H9 (cell line): ENCODE data around the gene LGALS9B. TPM values are rescaled to one million over a fixed set of nuclear protein-coding genes. Genes with fewer than 3 reads are reported as not detected.
"Not testable (repeated sequence)": the region's sequence is repeated elsewhere in the genome, so short reads cannot be mapped to it uniquely, and the experiment has no call there.

Source experiments
- DNase-seq: peaks from one replicate; pipeline ENCODE4 v3.0.0-alpha.2; 2017
- H2AFZ ChIP-seq: one replicate; pipeline ENCODE4 v1.6.1; 2013; ENCODE audit warnings: mild to moderate bottlenecking, low read length, control low read depth, moderate library complexity
- H2AK5ac ChIP-seq: 2 replicates; pipeline ENCODE4 v1.6.1; 2013; ENCODE audit warnings: low read length, control low read depth, mixed read lengths; ENCODE audit not compliant: insufficient read length
- H2BK120ac ChIP-seq: one replicate; pipeline ENCODE4 v1.6.1; 2013; ENCODE audit warnings: low read depth, mild to moderate bottlenecking, low read length, control low read depth, inconsistent platforms; ENCODE audit not compliant: poor library complexity, severe bottlenecking
- H2BK12ac ChIP-seq: 2 replicates; pipeline ENCODE4 v1.6.1; 2013; ENCODE audit warnings: low read length, control low read depth, mixed read lengths, low read depth; ENCODE audit not compliant: insufficient read length
- H2BK15ac ChIP-seq: 2 replicates; pipeline ENCODE4 v1.6.1; 2013; ENCODE audit warnings: low read depth, low read length, control low read depth
- H2BK20ac ChIP-seq: one replicate; pipeline ENCODE4 v1.6.1; 2013; ENCODE audit warnings: low read depth, mild to moderate bottlenecking, low read length, control low read depth, inconsistent platforms; ENCODE audit not compliant: poor library complexity, severe bottlenecking
- H2BK5ac ChIP-seq: 2 replicates; pipeline ENCODE4 v1.6.1; 2013; ENCODE audit warnings: low read length, control low read depth, mixed read lengths; ENCODE audit not compliant: insufficient read length
- H3K14ac ChIP-seq: 2 replicates; pipeline ENCODE4 v1.6.1; 2013; ENCODE audit warnings: low read length, control low read depth; ENCODE audit not compliant: insufficient read depth
- H3K18ac ChIP-seq: 2 replicates; pipeline ENCODE4 v1.6.1; 2013; ENCODE audit warnings: low read depth, mild to moderate bottlenecking, mixed read lengths, low read length, control low read depth; ENCODE audit not compliant: insufficient read length
- H3K23ac ChIP-seq: 2 replicates; pipeline ENCODE4 v1.6.1; 2013; ENCODE audit warnings: low read length, control low read depth, mixed read lengths, low read depth; ENCODE audit not compliant: insufficient read length
- H3K23me2 ChIP-seq: 2 replicates; pipeline ENCODE4 v1.6.1; 2013; ENCODE audit warnings: low read depth, mild to moderate bottlenecking, mixed read lengths, low read length, control low read depth; ENCODE audit not compliant: insufficient read length, poor library complexity, severe bottlenecking
- H3K27ac ChIP-seq: 2 replicates; pipeline ENCODE4 v1.5.1; 2013; ENCODE audit warnings: low read length, control low read depth, mixed read lengths, low read depth; ENCODE audit not compliant: insufficient read length
- H3K27me3 ChIP-seq: 2 replicates; pipeline ENCODE4 v1.6.1; 2013; ENCODE audit warnings: low read length, control low read depth, inconsistent platforms; ENCODE audit not compliant: insufficient read depth
- H3K4ac ChIP-seq: 2 replicates; pipeline ENCODE4 v1.6.1; 2013; ENCODE audit warnings: low read depth, mild to moderate bottlenecking, control low read depth, inconsistent platforms, low read length, moderate library complexity
- H3K4me1 ChIP-seq: 2 replicates; pipeline ENCODE4 v1.6.1; 2013; ENCODE audit warnings: low read length, control low read depth, inconsistent platforms; ENCODE audit not compliant: insufficient read depth
- H3K4me2 ChIP-seq: 2 replicates; pipeline ENCODE4 v1.6.1; 2013; ENCODE audit warnings: low read length, control low read depth, mixed read lengths; ENCODE audit not compliant: insufficient read length, insufficient read depth
- H3K56ac ChIP-seq: 2 replicates; pipeline ENCODE4 v1.6.1; 2013; ENCODE audit warnings: low read depth, mild to moderate bottlenecking, mixed read lengths, low read length, control low read depth; ENCODE audit not compliant: insufficient read length
- H3K79me1 ChIP-seq: 2 replicates; pipeline ENCODE4 v1.6.1; 2013; ENCODE audit warnings: low read depth, mild to moderate bottlenecking, moderate library complexity, low read length, control low read depth, inconsistent platforms; ENCODE audit not compliant: insufficient read depth, poor library complexity, severe bottlenecking
- H3K79me2 ChIP-seq: 2 replicates; pipeline ENCODE4 v1.6.1; 2013; ENCODE audit warnings: low read length, control low read depth, inconsistent platforms; ENCODE audit not compliant: insufficient read depth
- H3K9ac ChIP-seq: 2 replicates; pipeline ENCODE4 v1.6.1; 2013; ENCODE audit warnings: low read length, control low read depth, mixed read lengths; ENCODE audit not compliant: insufficient read length; ENCODE audit errors: extremely low read depth
- H3K9me3 ChIP-seq: one replicate; pipeline ENCODE4 v1.6.1; 2013; ENCODE audit warnings: low read depth, low read length, inconsistent platforms; ENCODE audit not compliant: control insufficient read depth
- H3T11ph ChIP-seq: one replicate; pipeline ENCODE4 v1.6.1; 2013; ENCODE audit warnings: mild to moderate bottlenecking, low read length, control low read depth, inconsistent platforms
- H4K20me1 ChIP-seq: one replicate; pipeline ENCODE4 v1.6.1; 2013; ENCODE audit not compliant: control insufficient read depth, insufficient read length, insufficient read depth
- H4K5ac ChIP-seq: 2 replicates; pipeline ENCODE4 v1.6.1; 2013; ENCODE audit warnings: low read depth, mild to moderate bottlenecking, mixed read lengths, low read length, control low read depth; ENCODE audit not compliant: insufficient read length
- H4K8ac ChIP-seq: replicated peaks from 2 replicates; pipeline ENCODE4 v1.6.1; 2013; ENCODE audit warnings: low read length, control low read depth, mixed read lengths, low read depth; ENCODE audit not compliant: insufficient read length
- H4K91ac ChIP-seq: 2 replicates; pipeline ENCODE4 v1.6.1; 2013; ENCODE audit warnings: low read depth, mild to moderate bottlenecking, moderate library complexity, mixed read lengths, low read length, control low read depth; ENCODE audit not compliant: insufficient read length
- H3K27ac Mint-ChIP-seq, 3 experiments: 2 replicates in 2 of 3; 3 replicates in 1 of 3; pipeline ENCODE4 v1.8.0; 2020 to 2021; ENCODE audit warnings: mixed read lengths in 3 of 3, mild to moderate bottlenecking in 1 of 3, moderate library complexity in 1 of 3
- H3K27me3 Mint-ChIP-seq: 2 replicates; pipeline ENCODE4 v1.8.0; 2021; ENCODE audit warnings: low read depth, mild to moderate bottlenecking, moderate library complexity, mixed read lengths
- H3K36me3 Mint-ChIP-seq, 3 experiments: 2 replicates in 2 of 3; 3 replicates in 1 of 3; pipeline ENCODE4 v1.8.0; 2020 to 2021; ENCODE audit warnings: low read depth in 3 of 3, mixed read lengths in 3 of 3; ENCODE audit not compliant: insufficient read depth in 1 of 3
- H3K4me1 Mint-ChIP-seq, 2 experiments: 2 replicates each; pipeline ENCODE4 v1.8.0; 2020; ENCODE audit warnings: mixed read lengths in 2 of 2
- H3K4me3 Mint-ChIP-seq, 2 experiments: 2 replicates in 1 of 2; 3 replicates in 1 of 2; pipeline ENCODE4 v1.8.0; 2020 to 2021; ENCODE audit warnings: mild to moderate bottlenecking in 2 of 2, mixed read lengths in 2 of 2, moderate library complexity in 1 of 2
- H3K9me3 Mint-ChIP-seq, 2 experiments: 2 replicates in 1 of 2; 3 replicates in 1 of 2; pipeline ENCODE4 v1.8.0; 2020; ENCODE audit warnings: mild to moderate bottlenecking in 2 of 2, mixed read lengths in 2 of 2, moderate library complexity in 1 of 2
- WGBS: extraction: QIAGEN DNeasy Blood & Tissue Kit; methylation state at CpG from one replicate; pipeline ENCODE4 v1.1.7; 2013; ENCODE audit warnings: missing lambda C conversion rate, low lambda C conversion rate, mixed read lengths; ENCODE audit not compliant: insufficient read length; ENCODE audit errors: extremely low coverage; 5-methylcytosine and 5-hydroxymethylcytosine counted together
- total RNA-seq: library from RNA; stranded (reverse); gene quantifications from 2 replicates; pipeline ENCODE4 v1.2.1, GENCODE V29; 2021

LGALS9B gene
- total RNA-seq, 1 experiment from 2014 or later: not detected

DNA sequence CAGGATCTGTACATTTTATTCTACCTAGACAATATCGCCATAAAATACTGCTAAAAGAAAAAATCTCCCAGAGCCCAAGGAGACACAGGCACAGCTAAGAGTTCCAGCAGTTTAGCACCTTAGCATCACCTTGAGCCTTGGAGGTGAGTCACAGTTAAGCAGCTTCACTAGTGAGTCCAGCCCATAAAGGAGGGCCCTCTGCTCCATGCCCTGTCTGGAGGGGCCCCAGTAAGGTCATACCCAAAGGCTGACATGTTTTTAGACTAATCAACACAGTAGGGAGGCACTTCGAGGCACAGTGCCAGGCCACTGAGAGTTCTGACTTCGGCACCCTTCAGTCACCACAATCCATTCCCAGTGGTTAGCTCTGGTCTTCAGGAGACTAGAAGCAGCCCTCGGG, 2.6 kb upstream of the LGALS9B start:
- H3K14ac ChIP-seq, H3K79me1 ChIP-seq, H4K20me1 ChIP-seq, H3K4ac ChIP-seq, H3K9me3 ChIP-seq, H3K4me3 Mint-ChIP-seq, H3K27me3 Mint-ChIP-seq, H2BK20ac ChIP-seq, H3K23me2 ChIP-seq, H2BK12ac ChIP-seq, H3K27me3 ChIP-seq, H3K56ac ChIP-seq, H2BK15ac ChIP-seq, H3K4me2 ChIP-seq, H3K18ac ChIP-seq, H3K9ac ChIP-seq, H4K91ac ChIP-seq, H2AFZ ChIP-seq, H3K4me1 ChIP-seq, H3K9me3 Mint-ChIP-seq, H3K27ac ChIP-seq, H3K27ac Mint-ChIP-seq, H3K79me2 ChIP-seq, DNase-seq, H2AK5ac ChIP-seq, H3K23ac ChIP-seq, H2BK5ac ChIP-seq, H4K8ac ChIP-seq, H3K4me1 Mint-ChIP-seq, H2BK120ac ChIP-seq, H4K5ac ChIP-seq, H3K36me3 Mint-ChIP-seq, H3T11ph ChIP-seq: not testable (repeated sequence)
- no CpG with 5 or more reads among the region's 4 CpGs for WGBS

DNA sequence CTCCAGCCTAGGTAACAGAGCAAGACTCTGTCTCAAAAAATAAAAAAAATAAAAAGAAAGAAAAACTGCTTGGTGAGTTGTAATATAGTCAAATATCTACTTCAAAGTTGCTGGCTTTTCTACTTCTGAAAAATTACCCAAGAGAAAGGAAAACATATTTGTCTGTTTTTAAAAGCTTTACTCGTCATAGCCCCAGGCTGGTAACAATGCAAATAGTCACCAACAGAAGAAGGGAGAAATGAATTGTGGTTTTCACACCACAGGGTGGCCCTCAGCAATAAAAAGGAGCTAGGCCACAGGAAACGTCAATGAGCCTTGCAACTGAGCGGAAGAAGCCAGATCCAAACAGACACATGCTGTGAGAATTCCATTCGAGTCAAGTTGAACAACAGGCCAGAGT, 1.8 kb upstream of the LGALS9B start:
- no CpG with 5 or more reads among the region's 4 CpGs for WGBS
- H2AFZ ChIP-seq, H4K91ac ChIP-seq, H3K79me2 ChIP-seq, H3K4me1 Mint-ChIP-seq, H3K9ac ChIP-seq, H2BK120ac ChIP-seq, H4K20me1 ChIP-seq, H3K36me3 Mint-ChIP-seq, H3K9me3 ChIP-seq, H3K79me1 ChIP-seq, H3K14ac ChIP-seq, H3K23me2 ChIP-seq, H2AK5ac ChIP-seq, H3K27me3 ChIP-seq, H4K8ac ChIP-seq, H3K18ac ChIP-seq, H3K4me1 ChIP-seq, H3T11ph ChIP-seq, H3K27me3 Mint-ChIP-seq, DNase-seq, H4K5ac ChIP-seq, H3K4ac ChIP-seq, H2BK5ac ChIP-seq, H2BK12ac ChIP-seq, H3K23ac ChIP-seq, H3K27ac ChIP-seq, H2BK15ac ChIP-seq, H2BK20ac ChIP-seq, H3K9me3 Mint-ChIP-seq, H3K27ac Mint-ChIP-seq, H3K4me2 ChIP-seq, H3K4me3 Mint-ChIP-seq, H3K56ac ChIP-seq: not testable (repeated sequence)
